GM12878 (cell line): Measurements from ENCODE around the gene ING4. TPM values are rescaled to one million over a fixed set of nuclear protein-coding genes. Genes with fewer than 3 reads are reported as not detected.

Experiments
- ATAC-seq: fragments of 200-7000 bp; cut with Tn5 transposase; 3 replicates; pipeline ENCODE4 v1.9.1; 2020; ENCODE audit warnings: mild to moderate bottlenecking, moderate library complexity
- BruUV-seq: library from RNA; stranded (reverse); fragments of 400-500 nt; replicated peaks from 2 replicates; lab custom pipeline; 2021; lab: Mats Ljungman, UMichigan
- CTCF ChIA-PET: fragments of 300-600 bp; sonication (Branson Sonifier 250); formaldehyde crosslinking; extraction: SDS; loops from one replicate; lab custom pipeline; 2021; ENCODE audit warnings: inconsistent platforms; lab: Yijun Ruan, JAX
- POLR2A ChIA-PET: fragments of 350-600 bp; formaldehyde crosslinking; extraction: SDS; loops from one replicate; lab custom pipeline; 2021; ENCODE audit warnings: inconsistent platforms; lab: Charles Lee
- RAD21 ChIA-PET: fragments of 300-600 bp; sonication (Branson Sonifier 250); formaldehyde crosslinking; loops from one replicate; lab custom pipeline; 2023; ENCODE audit warnings: antibody characterized with exemption; ENCODE audit not compliant: unreplicated experiment; lab: Charles Lee
- SMC1A ChIA-PET: fragments of 300-600 bp; sonication (Branson Sonifier 250); formaldehyde crosslinking; loops from one replicate; lab custom pipeline; 2023; ENCODE audit not compliant: unreplicated experiment, uncharacterized antibody; lab: Charles Lee
- DNase-seq: peaks from one replicate; pipeline ENCODE4 v3.0.0-alpha.2; 2011; ENCODE audit warnings: low read depth, low spot score
- FAIRE-seq: peaks from 3 replicates; lab custom pipeline; 2011; peaks lifted over from hg19 to GRCh38; lab: Jason Lieb, UNC
- H2AFZ ChIP-seq: 2 replicates; pipeline ENCODE4 v1.6.0; 2011; ENCODE audit warnings: low read depth, low read length, control low read depth; ENCODE audit not compliant: control insufficient read depth
- H3K27ac ChIP-seq: 2 replicates; pipeline ENCODE4 v1.5.1; 2011; ENCODE audit warnings: control low read depth; ENCODE audit not compliant: control insufficient read depth, insufficient read depth
- H3K27me3 ChIP-seq, 2 experiments: replicated peaks in 1 of 2; 2 replicates each; pipeline versions ENCODE4 v1.6.0 to v1.6.1; 2011; ENCODE audit warnings: low read length in 1 of 2; ENCODE audit not compliant: control insufficient read depth in 2 of 2, insufficient read depth in 2 of 2
- H3K36me3 ChIP-seq, 2 experiments: 2 replicates each; pipeline ENCODE4 v1.5.1; 2011; ENCODE audit warnings: low read length in 1 of 2; ENCODE audit not compliant: control insufficient read depth in 2 of 2, insufficient read depth in 2 of 2
- H3K4me1 ChIP-seq: 2 replicates; pipeline ENCODE4 v1.6.1; 2011; ENCODE audit warnings: mild to moderate bottlenecking, low read length, moderate library complexity, mixed read lengths; ENCODE audit not compliant: control insufficient read depth, insufficient read depth
- H3K4me2 ChIP-seq: 2 replicates; pipeline ENCODE4 v1.6.0; 2011; ENCODE audit warnings: control low read depth; ENCODE audit not compliant: control insufficient read depth, insufficient read depth
- H3K4me3 ChIP-seq: fragments of 200-600 bp; sonication (generic); 2 replicates; pipeline ENCODE4 v1.5.1; 2016
- H3K79me2 ChIP-seq: 2 replicates; pipeline ENCODE4 v1.6.0; 2011; ENCODE audit warnings: low read length; ENCODE audit not compliant: control insufficient read depth, insufficient read depth
- H3K9ac ChIP-seq: 2 replicates; pipeline ENCODE4 v1.8.0; 2011; ENCODE audit warnings: low read length, control low read depth, mixed read lengths; ENCODE audit not compliant: control insufficient read depth, insufficient read depth
- H3K9me3 ChIP-seq: replicated peaks from 3 replicates; pipeline ENCODE4 v1.5.1; 2011; ENCODE audit warnings: mild to moderate bottlenecking, low read length; ENCODE audit not compliant: control insufficient read depth, insufficient read depth
- H4K20me1 ChIP-seq: 2 replicates; pipeline ENCODE4 v1.6.0; 2011; ENCODE audit not compliant: control insufficient read depth, insufficient read depth
- ATF2 ChIP-seq: IDR thresholded peaks from 2 replicates; pipeline ENCODE4 v1.6.1; 2012; ENCODE audit warnings: low read length, inconsistent platforms
- BMI1 ChIP-seq: fragments of 450-650 bp; IDR thresholded peaks from 2 replicates; pipeline ENCODE4 v1.6.1; 2016; ENCODE audit warnings: mild to moderate bottlenecking, moderate library complexity, borderline replicate concordance
- E4F1 ChIP-seq: fragments of 450-650 bp; IDR thresholded peaks from 2 replicates; pipeline ENCODE4 v1.6.1; 2018; ENCODE audit warnings: borderline replicate concordance, mild to moderate bottlenecking; ENCODE audit not compliant: partially characterized antibody
- MEF2A ChIP-seq: IDR thresholded peaks from 2 replicates; pipeline ENCODE4 v1.6.1; 2011; ENCODE audit warnings: low read depth, mild to moderate bottlenecking, low read length, moderate library complexity; ENCODE audit not compliant: insufficient read depth
- NR2F1 ChIP-seq: fragments of 450-650 bp; conservative IDR thresholded peaks from 2 replicates; pipeline ENCODE4 v1.6.1; 2017; ENCODE audit warnings: mild to moderate bottlenecking
- PKNOX1 ChIP-seq: fragments of 450-650 bp; IDR thresholded peaks from 2 replicates; pipeline ENCODE4 v1.6.1; 2016; ENCODE audit warnings: mild to moderate bottlenecking
- TCF12 ChIP-seq: IDR thresholded peaks from 2 replicates; pipeline ENCODE4 v1.6.1; 2011; ENCODE audit warnings: low read depth, mild to moderate bottlenecking, low read length
- TCF3 ChIP-seq: IDR thresholded peaks from 2 replicates; pipeline ENCODE4 v1.6.1; 2012; ENCODE audit warnings: low read depth, mild to moderate bottlenecking, low read length, borderline replicate concordance; ENCODE audit not compliant: insufficient read depth
- YBX1 ChIP-seq: fragments of 450-650 bp; IDR thresholded peaks from 2 replicates; pipeline ENCODE4 v1.6.1; 2016; ENCODE audit warnings: antibody characterized with exemption
- WGBS: methylation state at CpG from one replicate; pipeline ENCODE4 v1.1.6; 2016; ENCODE audit warnings: low lambda C conversion rate; ENCODE audit not compliant: insufficient replicate concordance, insufficient coverage; ENCODE audit errors: missing lambda C conversion rate; 5-methylcytosine and 5-hydroxymethylcytosine counted together
- in situ Hi-C: fragments of 300-500 bp; cut with MboI; formaldehyde crosslinking; loops from 9 replicates; pipeline ENCODE4 v1.14.3; 2018; ENCODE audit warnings: mixed read lengths
- intact Hi-C: fragments of 100-400 bp; cut with micrococcal nuclease; formaldehyde crosslinking; loops from one replicate; pipeline ENCODE4 v1.14.2; 2022; ENCODE audit not compliant: unreplicated experiment
- polyA plus RNA-seq, 11 experiments: library from polyadenylated mRNA; depleted of rRNA in 4 of 11; unstranded in 6 of 11; stranded (reverse) in 5 of 11; fragments of >200 nt; fragmentation: Nextera tagmentation in 4 of 11; fragmentation: Illumina TruSeq in 1 of 11; extraction: Ambion mirVana in 4 of 11; extraction: Trizol in 1 of 11; gene quantifications; 1 replicate in 1 of 11; 2 replicates in 10 of 11; pipeline versions ENCODE4 v1.2.1 to v1.2.3, GENCODE V29; 2011 to 2016; ENCODE audit warnings: inconsistent platforms in 2 of 11, missing spikeins in 2 of 11, low read depth in 1 of 11
- total RNA-seq, 4 experiments: library from RNA; depleted of rRNA in 3 of 4; stranded (reverse); fragments of >200 nt in 3 of 4; fragmentation: Illumina TruSeq in 1 of 4; extraction: Trizol in 1 of 4; gene quantifications; 2 replicates each; pipeline versions ENCODE4 v1.2.1 to v1.2.3, GENCODE V29; 2013 to 2021

Gene ING4
- total and polyA plus RNA-seq, 10 of the 15 experiments (the other 5 are each of a cell fraction or from before 2014, with no cell fraction given), result 7.2 to 53.9 (median 21.8) TPM

GRCh38 chr12:6664902-6665301 lies 2.0 kb upstream of the ING4 start:
- no peak overlapping the region for H3K27ac ChIP-seq
- DNase-seq (no peak), FAIRE-seq (no peak), ATAC-seq (no peak)
- WGBS, result 100% methylated on average over 2 of the region's 2 CpGs
- in situ Hi-C loops, result no loop called here
- intact Hi-C loops, result loop anchor here (5.0 kb wide), 1 partner anchor 48 kb away; no protein-coding TSS in a partner anchor
- no peak overlapping the region for H3K4me3 ChIP-seq
- H3K9me3 ChIP-seq, result no peaks in the 10 kb centered on the region
- H3K4me1 ChIP-seq, result no peaks in the 10 kb centered on the region; the same call in 1 of the 2 replicates
- ChIA-PET SMC1A (interaction anchor here (0.8 to 2.7 kb wide), 5 partner anchors 10 to 27 kb away, joined by 3 to 9 read pairs (median 4); partner anchors contain the start of gene ZNF384), CTCF (interaction anchor here (0.6 to 2.9 kb wide), 6 partner anchors 21 to 101 kb away, joined by 3 to 24 read pairs (median 4); partner anchors contain the start of genes COPS7A, LPAR5 and MLF2), RAD21 (interaction anchor here (1.3 to 2.4 kb wide), 3 partner anchors 24 to 59 kb away, joined by 3 to 10 read pairs (median 7); partner anchors contain the start of genes COPS7A and ZNF384), POLR2A (interaction anchor here (0.6 to 2.1 kb wide), 5 partner anchors 25 to 112 kb away, joined by 3 to 12 read pairs (median 5); partner anchors contain the start of genes COPS7A and ZNF384)
- H3K79me2 ChIP-seq, result peaks cover 8% of the 10 kb centered on the region
- no TSS peak for BruUV-seq
- TF ChIP-seq BMI1, result no peak
- no peak for TF ChIP-seq ATF2
- TF ChIP-seq TCF12, result no peak
- no peak for TF ChIP-seq E4F1
- no peak for TF ChIP-seq YBX1
- TF ChIP-seq PKNOX1, result no peak
- TF ChIP-seq MEF2A, result no peak
- TF ChIP-seq TCF3, result no peak
- TF ChIP-seq NR2F1, result no peak
- H3K27me3 ChIP-seq, result no peaks in the 10 kb centered on the region
- H2AFZ ChIP-seq, result no peak overlapping the region
- peaks cover 16 to 18% of the 10 kb centered on the region in 2 experiments for H3K36me3 ChIP-seq
- no peaks in the 10 kb centered on the region for H4K20me1 ChIP-seq
- no peak overlapping the region for H3K4me2 ChIP-seq
- H3K9ac ChIP-seq, result no peak overlapping the region
